Suprapubic skin (tissue), 4 donors: ENCODE measurements around the gene MYBPH.

ENCODE experiments used
- EP300 ChIP-seq: sonication (generic); formaldehyde crosslinking; IDR thresholded peaks from one replicate; pipeline ENCODE4 v1.6.1; 2017; ENCODE audit warnings: antibody characterized with exemption
- POLR2AphosphoS5 ChIP-seq, 3 donors: sonication (generic); formaldehyde crosslinking; IDR thresholded peaks; one replicate each; pipeline ENCODE4 v1.6.1; 2017; ENCODE audit warnings: antibody characterized with exemption in 3 of 3

- TF ChIP-seq EP300 (no peak), POLR2AphosphoS5 (IDR thresholded peaks at IDR 0.05) (no peak)
These were observed 39.9 kb upstream of the MYBPH start for GRCh38 chr1:203215573-203215972.
